Embryonic facial prominence (tissue), 1 donor: ENCODE measurements around the gene ICA1.
"Not testable (repeated sequence)": the region's sequence is repeated elsewhere in the genome, so short reads cannot be mapped to it uniquely, and the experiment has no call there.

Experiments used
- DNase-seq: peaks from one replicate; pipeline ENCODE4 v3.0.0-alpha.2; 2016; ENCODE audit errors: extremely low spot score

Gene ICA1

GRCh38 chr7:8101292-8101691, 160.7 kb downstream of the ICA1 start:
- not testable (repeated sequence) for DNase-seq

DNA sequence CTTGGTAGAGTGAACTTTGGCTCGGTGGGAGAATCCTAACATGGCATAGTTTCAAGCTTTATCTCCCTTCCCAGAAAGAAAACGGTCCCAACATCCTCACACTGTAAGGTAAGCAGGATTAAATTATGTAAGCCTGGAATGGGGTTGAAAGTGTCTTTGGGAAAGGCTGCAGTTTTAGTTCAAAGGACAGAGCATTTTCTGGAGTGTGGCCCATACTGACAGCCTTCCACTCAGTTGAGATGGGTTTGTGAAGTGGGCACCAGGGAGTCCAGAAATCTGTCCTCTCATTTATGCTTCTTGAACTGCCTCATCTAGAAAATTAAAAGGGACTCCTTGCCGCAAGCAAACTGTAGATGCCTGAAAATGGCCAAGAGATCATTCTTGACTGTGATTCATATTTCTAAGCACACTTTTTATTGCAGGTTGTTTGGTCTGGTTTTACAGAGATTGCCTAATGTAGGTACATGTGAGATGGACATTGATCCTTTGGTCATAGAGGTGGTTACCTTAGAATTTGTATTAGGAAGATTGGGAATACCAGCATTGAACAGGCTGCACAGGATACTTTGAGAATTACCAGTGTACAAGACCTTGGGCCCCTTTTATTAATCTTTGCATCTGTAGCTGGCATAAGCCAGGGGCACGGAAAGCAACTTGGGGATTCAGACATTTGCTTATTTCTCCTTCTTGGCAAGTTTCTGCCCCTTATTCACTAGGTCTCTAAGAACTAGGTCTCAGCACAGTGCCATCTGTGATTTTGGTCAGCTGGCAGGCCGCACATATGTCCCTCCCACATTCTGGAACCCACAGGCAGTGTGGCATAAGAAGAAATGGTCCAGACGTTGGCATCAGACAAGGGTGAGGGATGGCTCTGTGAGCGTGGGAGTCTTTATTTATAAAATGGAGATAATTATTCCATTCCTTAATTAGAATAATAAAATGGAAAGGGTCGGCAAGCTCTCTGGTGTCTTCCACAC, 167.5 kb downstream of the ICA1 start:
- DNase-seq = no peak

DNA sequence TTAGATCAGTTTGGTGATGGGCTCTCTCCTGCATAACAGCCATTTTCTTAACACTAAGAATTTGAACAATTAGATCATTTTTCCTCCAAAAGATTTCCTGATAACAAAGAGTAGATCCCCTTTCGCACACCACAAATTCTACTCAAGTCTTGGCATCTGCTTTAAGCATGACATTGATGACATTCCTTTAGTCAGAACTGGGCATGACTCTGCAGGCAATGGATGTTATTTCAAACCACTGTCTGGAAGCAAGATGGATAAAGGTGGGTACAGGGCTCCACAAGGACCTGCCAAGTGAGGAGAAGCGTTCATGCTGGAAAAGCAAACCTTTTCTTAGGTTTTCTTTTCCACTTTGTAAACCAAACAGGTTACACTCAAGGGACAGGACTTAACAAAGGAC, 169.8 kb downstream of the ICA1 start:
- no peak for DNase-seq

GRCh38 chr7:8089036-8089780, 172.8 kb downstream of the ICA1 start:
- no peak for DNase-seq

DNA sequence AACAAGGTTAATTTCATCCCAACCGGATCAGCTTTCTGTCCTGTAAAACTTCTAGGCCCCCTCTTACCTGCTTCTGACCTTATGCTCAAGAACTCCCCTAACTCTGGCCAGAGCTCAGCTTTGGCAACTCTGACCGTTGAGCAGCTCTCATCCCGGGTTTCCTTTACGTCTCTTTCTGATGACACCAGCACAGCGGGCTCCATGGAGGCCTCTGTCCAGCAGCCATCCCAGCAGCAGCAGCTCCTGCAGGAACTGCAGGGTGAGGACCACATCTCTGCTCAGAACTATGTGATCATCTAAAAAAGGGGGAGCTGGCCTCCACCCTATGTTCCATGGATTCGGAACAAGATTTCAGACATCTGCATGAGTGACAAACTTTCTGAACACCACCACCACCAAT, 175.7 kb downstream of the ICA1 start:
- DNase-seq = no peak

- DNase-seq = no peak
Observed at GRCh38 chr7:8085420-8085819, 176.5 kb downstream of the ICA1 start.

- no peak for DNase-seq
Observed at GRCh38 chr7:8084836-8085235, 177.1 kb downstream of the ICA1 start.

GRCh38 chr7:8082762-8083161, 179.2 kb downstream of the ICA1 start:
- DNase-seq = no peak

- no peak for DNase-seq
Observed at GRCh38 chr7:8078418-8078817, 183.5 kb downstream of the ICA1 start.

GRCh38 chr7:8070451-8071180, 191.4 kb downstream of the ICA1 start:
- no peak for DNase-seq

- DNase-seq = no peak
Observed at GRCh38 chr7:8068892-8069686, 192.9 kb downstream of the ICA1 start.

GRCh38 chr7:8065356-8065813, 196.6 kb downstream of the ICA1 start:
- no peak for DNase-seq

DNA sequence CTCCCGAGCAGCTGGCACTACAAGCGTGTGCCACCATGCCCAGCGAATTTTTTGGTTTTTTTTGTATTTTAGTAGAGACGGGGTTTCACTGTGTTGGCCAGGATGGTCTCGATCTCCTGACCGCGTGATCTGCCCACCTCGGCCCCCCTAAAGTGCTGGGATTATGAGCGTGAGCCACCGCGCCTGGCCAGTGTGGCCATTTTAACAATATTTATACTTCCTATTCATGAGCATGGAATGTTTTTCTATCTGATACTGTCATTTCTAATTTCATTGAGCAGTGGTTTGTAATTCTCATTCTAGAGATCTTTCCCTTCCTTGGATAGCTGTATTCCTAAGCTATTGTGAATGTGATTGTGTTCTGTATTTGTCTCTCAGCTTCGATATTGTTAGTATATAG, 197.1 kb downstream of the ICA1 start:
- no peak for DNase-seq

GRCh38 chr7:8063706-8064297, 198.2 kb downstream of the ICA1 start:
- DNase-seq = no peak

GRCh38 chr7:8063300-8063699, 198.7 kb downstream of the ICA1 start:
- DNase-seq = not testable (repeated sequence)
